ENCODE data around the gene IFRD2.
"Not testable (repeated sequence)": the region's sequence is repeated elsewhere in the genome, so short reads cannot be mapped to it uniquely, and the experiment has no call there.

The IFRD2 gene

GRCh38 chr3:50251220-50251619, 41.0 kb downstream of the IFRD2 start:
- no peak for DNase-seq (ENCODE audit: low read depth)

- no peak for DNase-seq (ENCODE audit: low read depth)
Measured at GRCh38 chr3:50250514-50250913, 41.7 kb downstream of the IFRD2 start.

GRCh38 chr3:50249457-50249856, 42.8 kb downstream of the IFRD2 start:
- DNase-seq (ENCODE audit: low read depth) = no peak

GRCh38 chr3:50248387-50248786, 43.8 kb downstream of the IFRD2 start:
- DNase-seq (ENCODE audit: low read depth) = no peak

- DNase-seq (ENCODE audit: low read depth) = no peak
Measured at GRCh38 chr3:50246517-50246954, 45.7 kb downstream of the IFRD2 start.

- DNase-seq (ENCODE audit: low read depth) = peak; percentile 72
Measured at GRCh38 chr3:50245831-50246516, 46.3 kb downstream of the IFRD2 start.

GRCh38 chr3:50245251-50245745, 46.9 kb downstream of the IFRD2 start:
- DNase-seq (ENCODE audit: low read depth) = no peak

GRCh38 chr3:50244813-50245212, 47.4 kb downstream of the IFRD2 start:
- not testable (repeated sequence) for DNase-seq (ENCODE audit: low read depth)

- no peak for DNase-seq (ENCODE audit: low read depth)
Measured at GRCh38 chr3:50243543-50243895, 48.7 kb downstream of the IFRD2 start.

GRCh38 chr3:50242851-50243542, 49.2 kb downstream of the IFRD2 start:
- no peak for DNase-seq (ENCODE audit: low read depth)

- DNase-seq (ENCODE audit: low read depth) = no peak
Measured at GRCh38 chr3:50242381-50242770, 49.9 kb downstream of the IFRD2 start.

- no peak for DNase-seq (ENCODE audit: low read depth)
Measured at GRCh38 chr3:50241713-50242380, 50.4 kb downstream of the IFRD2 start.

GRCh38 chr3:50241163-50241562, 51.1 kb downstream of the IFRD2 start:
- DNase-seq (ENCODE audit: low read depth) = no peak

GRCh38 chr3:50239649-50240048, 52.6 kb downstream of the IFRD2 start:
- no peak for DNase-seq (ENCODE audit: low read depth)

GRCh38 chr3:50238549-50239026, 53.6 kb downstream of the IFRD2 start:
- DNase-seq (ENCODE audit: low read depth) = no peak

- DNase-seq (ENCODE audit: low read depth) = no peak
Measured at GRCh38 chr3:50237754-50238548, 54.3 kb downstream of the IFRD2 start.
